Measurements from ENCODE around the gene TLR3.
"Not testable (repeated sequence)": the region's sequence is repeated elsewhere in the genome, so short reads cannot be mapped to it uniquely, and the experiment has no call there.

TLR3 gene

GRCh38 chr4:186047501-186047900, 21.5 kb upstream of the TLR3 start:
- not testable (repeated sequence) for DNase-seq (ENCODE audit: low read depth, low spot score)

DNA sequence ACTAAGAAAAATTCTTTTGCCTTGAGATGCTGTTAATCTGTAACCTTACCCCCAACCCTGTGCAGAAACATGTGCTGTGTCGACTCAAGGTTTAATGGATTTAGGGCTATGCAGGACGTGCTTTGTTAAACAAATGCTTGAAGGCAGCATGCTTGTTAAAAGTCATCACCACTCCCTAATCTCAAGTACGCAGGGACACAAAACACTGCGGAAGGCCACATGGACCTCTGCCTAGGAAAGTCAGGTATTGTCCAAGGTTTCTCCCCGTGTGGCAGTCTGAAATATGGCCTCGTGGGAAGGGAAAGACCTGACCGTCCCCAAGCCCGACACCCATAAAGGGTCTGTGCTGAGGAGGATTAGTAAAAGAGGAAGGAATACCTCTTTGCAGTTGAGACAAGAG, 18.8 kb upstream of the TLR3 start:
- not testable (repeated sequence) for DNase-seq (ENCODE audit: low read depth, low spot score)

GRCh38 chr4:186051096-186051495, 17.9 kb upstream of the TLR3 start:
- no peak for DNase-seq (ENCODE audit: low read depth, low spot score)

DNA sequence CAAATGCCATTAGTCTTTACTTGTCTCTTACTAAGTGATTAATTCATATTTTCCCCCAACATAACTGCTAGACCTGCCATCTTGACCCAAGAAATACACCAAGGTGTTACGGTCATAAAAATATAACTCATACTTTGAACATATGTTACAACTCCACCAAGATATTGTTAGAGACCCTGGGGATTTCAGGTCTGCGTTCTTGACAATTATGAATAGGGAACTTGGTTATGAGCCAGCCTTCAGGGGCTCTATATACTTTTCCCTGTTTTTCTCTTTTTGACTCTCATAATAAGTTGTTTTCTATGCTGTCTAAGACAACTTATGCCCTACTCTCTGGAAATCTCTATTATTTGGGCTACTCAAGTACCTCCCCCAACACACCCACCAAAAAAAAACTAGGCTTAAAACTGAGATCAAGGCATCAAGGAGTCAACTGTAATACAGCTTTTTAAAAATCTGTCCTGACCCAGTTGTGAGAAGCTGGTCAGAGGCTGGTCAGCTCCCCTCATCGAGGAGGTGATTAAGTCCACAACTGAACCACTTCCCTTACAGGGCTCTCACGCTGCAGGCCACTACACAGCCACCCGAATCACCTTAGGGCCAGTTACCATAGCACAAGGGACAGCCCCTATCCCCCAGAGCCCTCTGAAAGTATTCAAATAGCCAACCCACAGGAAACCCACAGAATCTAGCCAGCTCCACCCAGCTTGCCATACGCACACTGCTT, 10.5 kb upstream of the TLR3 start:
- DNase-seq (ENCODE audit: low read depth, low spot score): no peak

GRCh38 chr4:186058980-186059316, 10.0 kb upstream of the TLR3 start:
- no peak for DNase-seq (ENCODE audit: low read depth, low spot score)

- DNase-seq (ENCODE audit: low read depth, low spot score): no peak
These were observed 7.0 kb upstream of the TLR3 start for GRCh38 chr4:186061921-186062320.

DNA sequence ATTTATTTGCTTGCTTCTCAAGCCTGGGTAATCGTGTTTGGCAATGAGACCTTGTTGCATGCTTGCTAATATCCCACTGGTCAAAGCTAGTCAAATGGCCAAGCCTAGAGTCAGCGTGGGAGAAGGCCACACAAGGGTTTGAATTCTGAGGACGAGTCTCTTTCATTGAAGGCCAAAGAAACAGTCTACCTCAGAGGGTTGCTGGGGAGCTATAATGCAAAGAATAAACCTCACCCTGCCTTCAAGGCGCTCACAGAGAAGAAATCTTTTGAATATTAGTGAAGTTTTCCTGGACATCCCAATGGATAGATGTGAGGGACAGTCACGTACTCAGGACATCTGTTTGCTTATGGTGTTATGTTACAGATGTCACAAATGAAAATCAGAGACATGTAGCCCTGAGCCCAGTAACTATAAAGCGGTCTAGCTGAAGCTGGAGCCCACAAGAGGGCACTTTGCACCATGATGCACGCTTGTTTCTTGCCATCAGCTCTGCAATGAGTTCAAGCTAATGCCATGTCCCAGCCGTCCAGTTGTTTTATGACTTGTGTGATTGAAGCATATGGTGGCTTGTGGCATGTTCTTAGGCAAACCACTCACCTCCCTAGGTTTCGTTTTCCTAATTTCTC, 1.1 kb upstream of the TLR3 start:
- no peak for DNase-seq (ENCODE audit: low read depth, low spot score)

DNA sequence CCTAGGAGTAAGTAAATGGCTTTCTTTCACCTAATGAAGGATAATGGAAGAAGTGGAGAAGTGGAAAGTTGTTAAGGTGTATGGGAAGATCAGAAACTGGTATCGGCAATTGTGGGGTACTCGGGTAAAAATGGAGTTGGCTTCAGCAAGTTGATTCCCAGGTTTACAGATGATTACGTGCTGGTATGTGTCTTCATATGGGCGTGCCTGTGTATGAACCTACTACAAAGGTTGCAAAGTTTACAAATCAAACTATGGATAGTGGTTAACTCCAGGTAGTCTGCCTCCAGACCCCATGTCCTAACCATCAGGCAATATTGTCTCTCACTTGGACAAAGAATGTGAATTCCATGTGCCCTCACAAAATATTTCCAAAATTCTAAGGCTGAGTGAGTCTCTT, 773 bp downstream of the TLR3 start:
- DNase-seq (ENCODE audit: low read depth, low spot score): no peak

GRCh38 chr4:186072516-186072915, 3.6 kb downstream of the TLR3 start:
- no peak for DNase-seq (ENCODE audit: low read depth, low spot score)

GRCh38 chr4:186074189-186074588, 5.2 kb downstream of the TLR3 start:
- no peak for DNase-seq (ENCODE audit: low read depth, low spot score)

DNA sequence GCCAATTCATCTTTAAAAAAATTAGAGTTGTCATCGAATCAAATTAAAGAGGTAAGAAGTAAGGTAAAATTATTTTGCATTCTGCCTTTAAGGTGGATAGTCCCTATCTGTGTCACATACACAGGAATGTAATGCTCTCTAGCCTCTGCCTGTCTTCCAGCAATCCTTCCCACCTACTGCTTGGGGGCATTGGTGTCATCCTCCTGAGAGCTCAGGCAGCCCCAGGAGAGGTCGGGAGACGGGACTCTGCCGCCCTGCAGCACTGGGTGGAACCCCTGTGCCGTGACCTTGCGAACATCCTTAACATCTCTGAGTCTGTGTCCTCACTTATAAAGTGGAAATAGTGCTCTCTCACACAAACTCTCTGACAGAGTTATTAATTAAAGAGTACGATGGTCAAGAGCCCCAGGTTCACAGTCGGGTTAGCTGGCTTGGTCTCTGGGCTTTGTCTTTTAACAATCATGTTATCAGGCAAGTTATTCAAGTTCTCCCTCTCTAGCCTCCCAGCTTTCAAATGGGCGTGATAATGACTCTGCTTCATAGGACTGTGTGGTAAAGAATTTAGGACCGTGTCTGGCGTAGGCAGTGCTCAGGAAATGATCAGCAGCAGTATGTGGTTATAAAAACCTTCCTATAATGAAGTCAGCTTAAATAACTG, 10.2 kb downstream of the TLR3 start:
- no peak for DNase-seq (ENCODE audit: low read depth, low spot score)

DNA sequence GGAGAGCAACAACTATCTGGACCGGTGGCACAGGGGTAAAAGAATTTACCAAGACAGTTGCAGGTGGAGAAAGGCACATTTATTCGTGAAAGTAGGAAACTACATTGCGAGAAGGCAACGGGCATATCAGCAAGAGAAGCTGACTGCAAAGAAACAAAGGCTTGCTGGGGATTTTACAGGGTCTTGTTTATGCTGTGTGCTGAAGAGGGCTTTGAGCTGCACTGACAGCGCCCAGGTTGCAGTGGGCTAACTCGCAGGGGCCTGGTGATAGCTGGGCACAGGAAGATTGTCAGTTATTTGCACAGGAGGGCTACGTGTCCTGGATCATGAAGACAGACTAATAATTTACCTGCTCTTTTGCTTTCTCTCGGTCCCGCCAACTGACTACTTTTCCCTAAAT, 10.7 kb downstream of the TLR3 start:
- DNase-seq (ENCODE audit: low read depth, low spot score): no peak

GRCh38 chr4:186081202-186081807, 12.3 kb downstream of the TLR3 start:
- DNase-seq (ENCODE audit: low read depth, low spot score): no peak

- DNase-seq (ENCODE audit: low read depth, low spot score): no peak
These were observed 13.3 kb downstream of the TLR3 start for GRCh38 chr4:186082221-186082620.

DNA sequence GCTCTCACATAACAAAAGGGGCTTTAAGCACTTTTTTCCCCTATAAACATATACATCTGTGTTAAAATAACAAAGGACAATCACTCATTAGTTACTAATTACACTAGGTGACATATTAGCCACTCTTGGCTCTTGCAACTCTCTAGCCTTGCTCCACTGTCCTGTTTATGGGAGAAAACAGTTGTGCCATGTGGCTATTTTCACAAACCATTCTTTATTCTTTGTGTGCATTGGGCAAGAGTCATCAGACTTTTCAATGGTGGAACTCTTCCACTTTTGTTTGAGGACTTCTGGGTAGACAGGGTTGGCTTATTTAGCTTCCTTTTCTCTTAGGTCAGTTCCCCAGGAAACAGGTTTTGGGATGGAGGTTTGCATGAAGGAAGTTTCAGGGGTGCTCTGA, 19.6 kb downstream of the TLR3 start:
- no peak for DNase-seq (ENCODE audit: low read depth, low spot score)

DNA sequence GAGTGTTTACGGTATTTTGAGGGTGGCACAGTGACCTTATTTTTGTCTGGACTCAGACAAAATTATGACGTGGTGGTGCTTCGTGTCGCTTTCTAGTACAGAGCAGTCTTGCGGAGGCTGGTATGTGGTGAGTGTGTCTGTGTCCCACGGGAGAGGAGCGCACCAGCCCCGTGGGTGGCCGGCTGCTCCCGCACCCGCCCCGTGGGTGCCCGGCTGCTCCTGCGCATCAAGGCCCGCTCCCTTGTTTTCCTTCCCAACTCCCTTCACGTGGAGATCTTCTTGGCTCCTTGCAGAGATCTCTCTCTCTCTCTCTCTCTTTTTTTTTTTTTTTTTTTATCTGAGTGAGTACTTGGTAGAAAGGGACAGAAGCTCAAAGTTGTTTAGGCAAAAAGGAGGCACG, 23.3 kb downstream of the TLR3 start:
- DNase-seq (ENCODE audit: low read depth, low spot score): no peak

- DNase-seq (ENCODE audit: low read depth, low spot score): no peak
These were observed 26.4 kb downstream of the TLR3 start for GRCh38 chr4:186095406-186095805.

- DNase-seq (ENCODE audit: low read depth, low spot score): no peak
These were observed 27.8 kb downstream of the TLR3 start for GRCh38 chr4:186096681-186097165.

- no peak for DNase-seq (ENCODE audit: low read depth, low spot score)
These were observed 28.4 kb downstream of the TLR3 start for GRCh38 chr4:186097386-186097785.

DNA sequence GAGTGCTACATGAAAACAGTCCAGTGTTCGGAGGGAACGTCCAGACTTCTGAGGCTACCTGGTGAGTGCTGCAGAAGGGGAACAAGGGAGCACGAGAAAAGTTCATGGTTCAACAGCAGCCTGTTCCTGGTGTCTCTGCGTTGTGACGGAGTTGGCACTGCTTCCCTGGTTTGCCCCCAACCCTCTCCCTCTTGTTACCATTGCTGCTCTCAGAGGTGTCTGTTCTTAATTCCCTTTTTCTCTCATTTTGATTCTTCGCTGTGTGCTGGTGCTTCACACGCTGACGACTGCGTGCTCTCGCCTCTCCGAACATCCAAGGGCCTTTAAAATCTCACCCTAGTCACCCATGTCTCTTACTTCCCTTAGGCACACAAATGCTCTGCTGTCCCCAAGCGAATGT, 34.0 kb downstream of the TLR3 start:
- DNase-seq (ENCODE audit: low read depth, low spot score): no peak

- DNase-seq (ENCODE audit: low read depth, low spot score): peak; percentile 7
These were observed 35.3 kb downstream of the TLR3 start, which contains the start of gene FAM149A for GRCh38 chr4:186104114-186104889. Gene FAM149A (plus strand): TSS chr4:186104704.
